HEK293 (cell line): ENCODE measurements around the gene CLDN7.

Experiments used
- CTCF ChIA-PET: fragments of 350-600 bp; formaldehyde crosslinking; extraction: SDS; loops from one replicate; lab custom pipeline; 2021; ENCODE audit warnings: antibody characterized with exemption; lab: Yijun Ruan, JAX
- POLR2A ChIA-PET: fragments of 300-600 bp; formaldehyde crosslinking; extraction: SDS; loops from one replicate; lab custom pipeline; 2020; ENCODE audit warnings: antibody characterized with exemption, inconsistent platforms; lab: Yijun Ruan, JAX
- H3K27ac ChIP-seq: fragments of 200-500 bp; sonication (Bioruptor generic); 2 replicates; pipeline ENCODE4 v1.5.1; 2014; ENCODE audit warnings: low read depth, low read length, control low read depth, inconsistent platforms; ENCODE audit errors: extremely low read depth
- H3K36me3 ChIP-seq, 2 experiments: fragments of 200-500 bp in 1 of 2; sonication (Bioruptor generic) in 1 of 2; 1 replicate in 1 of 2; 2 replicates in 1 of 2; pipeline ENCODE4 v1.5.1; 2014 to 2017; ENCODE audit warnings: inconsistent platforms in 2 of 2, low read length in 2 of 2; ENCODE audit not compliant: control insufficient read depth in 2 of 2, insufficient read depth in 1 of 2
- H3K4me1 ChIP-seq: fragments of 200-500 bp; sonication (Bioruptor generic); 2 replicates; pipeline ENCODE4 v1.5.1; 2014; ENCODE audit warnings: mild to moderate bottlenecking, low read length, inconsistent platforms; ENCODE audit not compliant: control insufficient read depth, insufficient read depth
- H3K4me3 ChIP-seq: 2 replicates; pipeline ENCODE4 v1.5.1; 2011; ENCODE audit warnings: low read depth, mild to moderate bottlenecking, control low read depth, low read length, moderate library complexity
- H3K9me3 ChIP-seq: fragments of 200-500 bp; sonication (Bioruptor generic); 2 replicates; pipeline ENCODE4 v1.5.1; 2014; ENCODE audit warnings: low read depth, low read length, inconsistent platforms; ENCODE audit not compliant: control insufficient read depth, insufficient read depth
- IKZF3 ChIP-seq: fragments of 450-650 bp; IDR thresholded peaks from 2 replicates; pipeline ENCODE4 v1.5.0; 2018; ENCODE audit warnings: missing biosample characterization, mild to moderate bottlenecking, missing genetic modification characterization, moderate library complexity
- SP2 ChIP-seq: fragments of 450-650 bp; formaldehyde crosslinking; IDR thresholded peaks from 2 replicates; pipeline ENCODE4 v1.5.1; 2016; ENCODE audit warnings: missing biosample characterization, missing genetic modification characterization
- ZBTB17 ChIP-seq: fragments of 450-650 bp; formaldehyde crosslinking; IDR thresholded peaks from 2 replicates; pipeline ENCODE4 v1.5.1; 2016; ENCODE audit warnings: missing biosample characterization, missing genetic modification characterization
- ZNF18 ChIP-seq: fragments of 450-650 bp; formaldehyde crosslinking; IDR thresholded peaks from 2 replicates; pipeline ENCODE4 v1.5.1; 2016; ENCODE audit warnings: missing biosample characterization, missing genetic modification characterization
- ZNF214 ChIP-seq: fragments of 450-650 bp; formaldehyde crosslinking; IDR thresholded peaks from 2 replicates; pipeline ENCODE4 v1.5.1; 2017; ENCODE audit warnings: missing biosample characterization, mild to moderate bottlenecking, missing genetic modification characterization, borderline replicate concordance
- ZNF223 ChIP-seq: fragments of 450-650 bp; formaldehyde crosslinking; IDR thresholded peaks from 2 replicates; pipeline ENCODE4 v1.5.1; 2016; ENCODE audit warnings: missing biosample characterization, missing genetic modification characterization
- ZNF341 ChIP-seq: fragments of 450-650 bp; formaldehyde crosslinking; IDR thresholded peaks from 2 replicates; pipeline ENCODE4; 2016; ENCODE audit warnings: low read depth, missing biosample characterization, missing genetic modification characterization
- ZNF354C ChIP-seq: fragments of 450-650 bp; formaldehyde crosslinking; IDR thresholded peaks from 2 replicates; pipeline ENCODE4 v1.5.1; 2016; ENCODE audit warnings: missing biosample characterization, missing genetic modification characterization, low read depth, borderline replicate concordance
- ZNF394 ChIP-seq: fragments of 450-650 bp; formaldehyde crosslinking; IDR thresholded peaks from 2 replicates; pipeline ENCODE4 v1.5.1; 2016; ENCODE audit warnings: missing biosample characterization, missing genetic modification characterization, mild to moderate bottlenecking, moderate library complexity, borderline replicate concordance
- ZNF530 ChIP-seq: fragments of 450-650 bp; formaldehyde crosslinking; IDR thresholded peaks from 2 replicates; pipeline ENCODE4 v1.5.1; 2016; ENCODE audit warnings: low read depth, missing biosample characterization, missing genetic modification characterization
- ZNF571 ChIP-seq: fragments of 450-650 bp; formaldehyde crosslinking; IDR thresholded peaks from 2 replicates; pipeline ENCODE4 v1.5.0; 2017; ENCODE audit warnings: missing biosample characterization, missing genetic modification characterization
- ZNF768 ChIP-seq: fragments of 450-650 bp; formaldehyde crosslinking; IDR thresholded peaks from 2 replicates; pipeline ENCODE4 v1.5.1; 2018; ENCODE audit warnings: missing biosample characterization, mild to moderate bottlenecking, missing genetic modification characterization
- TF ChIP-seq, protein P1 (sequence below): fragments of 450-650 bp; formaldehyde crosslinking; IDR thresholded peaks from 2 replicates; pipeline ENCODE4 v1.5.1; 2016; ENCODE audit warnings: missing biosample characterization, missing genetic modification characterization
- TF ChIP-seq, protein P2 (sequence below): fragments of 450-650 bp; formaldehyde crosslinking; IDR thresholded peaks from 2 replicates; pipeline ENCODE4 v1.5.1; 2016; ENCODE audit warnings: missing biosample characterization, missing genetic modification characterization
- TF ChIP-seq, protein P3 (sequence below): fragments of 450-650 bp; formaldehyde crosslinking; IDR thresholded peaks from 2 replicates; pipeline ENCODE4 v1.5.1; 2017; ENCODE audit warnings: missing biosample characterization, missing genetic modification characterization
- TF ChIP-seq, protein P4 (sequence below): fragments of 450-650 bp; formaldehyde crosslinking; IDR thresholded peaks from 2 replicates; pipeline ENCODE4 v1.5.1; 2016; ENCODE audit warnings: missing biosample characterization, missing genetic modification characterization, borderline replicate concordance
- TF ChIP-seq, protein P5 (sequence below): fragments of 450-650 bp; formaldehyde crosslinking; IDR thresholded peaks from 2 replicates; pipeline ENCODE4 v1.5.1; 2017; ENCODE audit warnings: missing biosample characterization, missing genetic modification characterization

CLDN7 gene

DNA sequence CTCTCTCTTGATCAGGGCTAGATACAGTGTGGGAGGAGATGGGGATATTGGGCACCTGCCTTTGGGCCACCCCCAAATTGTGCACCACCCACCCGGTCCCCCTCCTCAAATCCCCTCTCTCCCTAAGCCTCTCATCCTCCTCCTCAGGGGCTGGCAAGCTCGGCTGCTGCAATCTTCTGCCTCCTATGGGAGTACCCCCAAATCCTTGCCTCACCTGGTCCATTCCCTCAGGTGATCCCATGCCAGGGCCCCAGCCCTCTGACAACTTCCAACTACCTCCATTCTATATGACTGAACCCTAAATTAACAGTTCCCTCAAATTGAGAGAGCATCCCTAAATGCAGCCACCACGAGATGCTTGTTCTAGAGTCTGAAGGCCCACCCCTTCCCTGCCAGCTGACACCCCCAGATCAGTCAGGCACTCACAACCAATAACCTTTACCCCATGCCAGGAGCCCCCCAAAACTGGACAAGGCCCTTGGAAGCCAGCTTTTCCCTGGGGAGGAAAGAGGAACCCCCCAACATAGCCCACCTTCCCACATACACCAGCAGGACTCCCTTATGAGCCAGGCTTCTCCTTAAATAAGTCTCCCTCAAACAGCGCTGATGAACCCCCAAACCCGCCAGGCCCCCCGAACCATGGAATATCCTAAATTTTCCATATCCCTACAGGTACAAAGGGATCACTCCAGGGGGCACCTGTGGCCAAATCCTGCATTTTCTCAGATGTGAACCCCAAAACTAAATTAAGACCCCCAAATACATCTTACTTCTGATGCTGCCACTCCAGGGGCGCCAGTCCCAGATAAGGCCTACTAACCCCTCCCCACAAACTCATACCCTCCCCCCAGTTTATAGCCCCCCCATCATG, 45.8 kb downstream of the CLDN7 start (continued):
- TF ChIP-seq ZNF214 (tag by site-specific recombination) = no peak
- TF ChIP-seq, protein P1, sequence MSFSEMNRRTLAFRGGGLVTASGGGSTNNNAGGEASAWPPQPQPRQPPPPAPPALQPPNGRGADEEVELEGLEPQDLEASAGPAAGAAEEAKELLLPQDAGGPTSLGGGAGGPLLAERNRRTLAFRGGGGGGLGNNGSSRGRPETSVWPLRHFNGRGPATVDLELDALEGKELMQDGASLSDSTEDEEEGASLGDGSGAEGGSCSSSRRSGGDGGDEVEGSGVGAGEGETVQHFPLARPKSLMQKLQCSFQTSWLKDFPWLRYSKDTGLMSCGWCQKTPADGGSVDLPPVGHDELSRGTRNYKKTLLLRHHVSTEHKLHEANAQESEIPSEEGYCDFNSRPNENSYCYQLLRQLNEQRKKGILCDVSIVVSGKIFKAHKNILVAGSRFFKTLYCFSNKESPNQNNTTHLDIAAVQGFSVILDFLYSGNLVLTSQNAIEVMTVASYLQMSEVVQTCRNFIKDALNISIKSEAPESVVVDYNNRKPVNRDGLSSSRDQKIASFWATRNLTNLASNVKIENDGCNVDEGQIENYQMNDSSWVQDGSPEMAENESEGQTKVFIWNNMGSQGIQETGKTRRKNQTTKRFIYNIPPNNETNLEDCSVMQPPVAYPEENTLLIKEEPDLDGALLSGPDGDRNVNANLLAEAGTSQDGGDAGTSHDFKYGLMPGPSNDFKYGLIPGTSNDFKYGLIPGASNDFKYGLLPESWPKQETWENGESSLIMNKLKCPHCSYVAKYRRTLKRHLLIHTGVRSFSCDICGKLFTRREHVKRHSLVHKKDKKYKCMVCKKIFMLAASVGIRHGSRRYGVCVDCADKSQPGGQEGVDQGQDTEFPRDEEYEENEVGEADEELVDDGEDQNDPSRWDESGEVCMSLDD (tag by site-specific recombination) = peak; percentile 98
- TF ChIP-seq, protein P2, sequence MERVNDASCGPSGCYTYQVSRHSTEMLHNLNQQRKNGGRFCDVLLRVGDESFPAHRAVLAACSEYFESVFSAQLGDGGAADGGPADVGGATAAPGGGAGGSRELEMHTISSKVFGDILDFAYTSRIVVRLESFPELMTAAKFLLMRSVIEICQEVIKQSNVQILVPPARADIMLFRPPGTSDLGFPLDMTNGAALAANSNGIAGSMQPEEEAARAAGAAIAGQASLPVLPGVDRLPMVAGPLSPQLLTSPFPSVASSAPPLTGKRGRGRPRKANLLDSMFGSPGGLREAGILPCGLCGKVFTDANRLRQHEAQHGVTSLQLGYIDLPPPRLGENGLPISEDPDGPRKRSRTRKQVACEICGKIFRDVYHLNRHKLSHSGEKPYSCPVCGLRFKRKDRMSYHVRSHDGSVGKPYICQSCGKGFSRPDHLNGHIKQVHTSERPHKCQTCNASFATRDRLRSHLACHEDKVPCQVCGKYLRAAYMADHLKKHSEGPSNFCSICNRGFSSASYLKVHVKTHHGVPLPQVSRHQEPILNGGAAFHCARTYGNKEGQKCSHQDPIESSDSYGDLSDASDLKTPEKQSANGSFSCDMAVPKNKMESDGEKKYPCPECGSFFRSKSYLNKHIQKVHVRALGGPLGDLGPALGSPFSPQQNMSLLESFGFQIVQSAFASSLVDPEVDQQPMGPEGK (tag by site-specific recombination) = peak; percentile 62; the same call in 1 of the 2 replicates

GRCh38 chr17:7215652-7216180, 46.6 kb downstream of the CLDN7 start:
- Histone ChIP-seq H3K4me1 (peaks cover 11% of the 10 kb centered on the region), H3K4me3 (no peak overlapping the region), H3K36me3 (no peaks in the 10 kb centered on the region), H3K27ac (no peak overlapping the region), H3K9me3 (no peaks in the 10 kb centered on the region)
- CTCF ChIA-PET = interaction anchor here (1.2 kb wide), 1 partner anchor 170 kb away, joined by 9 read pairs; no protein-coding TSS in a partner anchor
- POLR2A ChIA-PET = interaction anchor here (0.8 to 2.7 kb wide), 5 partner anchors 7 to 114 kb away, joined by 3 to 10 read pairs (median 4); partner anchors contain the start of genes GABARAP and PHF23
- TF ChIP-seq IKZF3 = peak; percentile 51
- peak; percentile 40; the same call in 1 of the 2 replicates for TF ChIP-seq ZBTB17
- no peak for TF ChIP-seq ZNF768 (tag by site-specific recombination)
- TF ChIP-seq ZNF354C = no peak
- TF ChIP-seq, protein P3, sequence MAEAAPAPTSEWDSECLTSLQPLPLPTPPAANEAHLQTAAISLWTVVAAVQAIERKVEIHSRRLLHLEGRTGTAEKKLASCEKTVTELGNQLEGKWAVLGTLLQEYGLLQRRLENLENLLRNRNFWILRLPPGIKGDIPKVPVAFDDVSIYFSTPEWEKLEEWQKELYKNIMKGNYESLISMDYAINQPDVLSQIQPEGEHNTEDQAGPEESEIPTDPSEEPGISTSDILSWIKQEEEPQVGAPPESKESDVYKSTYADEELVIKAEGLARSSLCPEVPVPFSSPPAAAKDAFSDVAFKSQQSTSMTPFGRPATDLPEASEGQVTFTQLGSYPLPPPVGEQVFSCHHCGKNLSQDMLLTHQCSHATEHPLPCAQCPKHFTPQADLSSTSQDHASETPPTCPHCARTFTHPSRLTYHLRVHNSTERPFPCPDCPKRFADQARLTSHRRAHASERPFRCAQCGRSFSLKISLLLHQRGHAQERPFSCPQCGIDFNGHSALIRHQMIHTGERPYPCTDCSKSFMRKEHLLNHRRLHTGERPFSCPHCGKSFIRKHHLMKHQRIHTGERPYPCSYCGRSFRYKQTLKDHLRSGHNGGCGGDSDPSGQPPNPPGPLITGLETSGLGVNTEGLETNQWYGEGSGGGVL (tag by site-specific recombination) = peak; percentile 53; the same call in 1 of the 2 replicates
- TF ChIP-seq, protein P4, sequence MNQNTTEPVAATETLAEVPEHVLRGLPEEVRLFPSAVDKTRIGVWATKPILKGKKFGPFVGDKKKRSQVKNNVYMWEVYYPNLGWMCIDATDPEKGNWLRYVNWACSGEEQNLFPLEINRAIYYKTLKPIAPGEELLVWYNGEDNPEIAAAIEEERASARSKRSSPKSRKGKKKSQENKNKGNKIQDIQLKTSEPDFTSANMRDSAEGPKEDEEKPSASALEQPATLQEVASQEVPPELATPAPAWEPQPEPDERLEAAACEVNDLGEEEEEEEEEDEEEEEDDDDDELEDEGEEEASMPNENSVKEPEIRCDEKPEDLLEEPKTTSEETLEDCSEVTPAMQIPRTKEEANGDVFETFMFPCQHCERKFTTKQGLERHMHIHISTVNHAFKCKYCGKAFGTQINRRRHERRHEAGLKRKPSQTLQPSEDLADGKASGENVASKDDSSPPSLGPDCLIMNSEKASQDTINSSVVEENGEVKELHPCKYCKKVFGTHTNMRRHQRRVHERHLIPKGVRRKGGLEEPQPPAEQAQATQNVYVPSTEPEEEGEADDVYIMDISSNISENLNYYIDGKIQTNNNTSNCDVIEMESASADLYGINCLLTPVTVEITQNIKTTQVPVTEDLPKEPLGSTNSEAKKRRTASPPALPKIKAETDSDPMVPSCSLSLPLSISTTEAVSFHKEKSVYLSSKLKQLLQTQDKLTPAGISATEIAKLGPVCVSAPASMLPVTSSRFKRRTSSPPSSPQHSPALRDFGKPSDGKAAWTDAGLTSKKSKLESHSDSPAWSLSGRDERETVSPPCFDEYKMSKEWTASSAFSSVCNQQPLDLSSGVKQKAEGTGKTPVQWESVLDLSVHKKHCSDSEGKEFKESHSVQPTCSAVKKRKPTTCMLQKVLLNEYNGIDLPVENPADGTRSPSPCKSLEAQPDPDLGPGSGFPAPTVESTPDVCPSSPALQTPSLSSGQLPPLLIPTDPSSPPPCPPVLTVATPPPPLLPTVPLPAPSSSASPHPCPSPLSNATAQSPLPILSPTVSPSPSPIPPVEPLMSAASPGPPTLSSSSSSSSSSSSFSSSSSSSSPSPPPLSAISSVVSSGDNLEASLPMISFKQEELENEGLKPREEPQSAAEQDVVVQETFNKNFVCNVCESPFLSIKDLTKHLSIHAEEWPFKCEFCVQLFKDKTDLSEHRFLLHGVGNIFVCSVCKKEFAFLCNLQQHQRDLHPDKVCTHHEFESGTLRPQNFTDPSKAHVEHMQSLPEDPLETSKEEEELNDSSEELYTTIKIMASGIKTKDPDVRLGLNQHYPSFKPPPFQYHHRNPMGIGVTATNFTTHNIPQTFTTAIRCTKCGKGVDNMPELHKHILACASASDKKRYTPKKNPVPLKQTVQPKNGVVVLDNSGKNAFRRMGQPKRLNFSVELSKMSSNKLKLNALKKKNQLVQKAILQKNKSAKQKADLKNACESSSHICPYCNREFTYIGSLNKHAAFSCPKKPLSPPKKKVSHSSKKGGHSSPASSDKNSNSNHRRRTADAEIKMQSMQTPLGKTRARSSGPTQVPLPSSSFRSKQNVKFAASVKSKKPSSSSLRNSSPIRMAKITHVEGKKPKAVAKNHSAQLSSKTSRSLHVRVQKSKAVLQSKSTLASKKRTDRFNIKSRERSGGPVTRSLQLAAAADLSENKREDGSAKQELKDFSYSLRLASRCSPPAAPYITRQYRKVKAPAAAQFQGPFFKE (tag by site-specific recombination) = no peak
- no peak for TF ChIP-seq ZNF394 (tag by site-specific recombination)
- TF ChIP-seq ZNF18 (tag by site-specific recombination) = peak; percentile 23; the same call in 1 of the 2 replicates
- TF ChIP-seq ZNF223 = no peak
- TF ChIP-seq ZNF341 = no peak
- TF ChIP-seq, protein P5, sequence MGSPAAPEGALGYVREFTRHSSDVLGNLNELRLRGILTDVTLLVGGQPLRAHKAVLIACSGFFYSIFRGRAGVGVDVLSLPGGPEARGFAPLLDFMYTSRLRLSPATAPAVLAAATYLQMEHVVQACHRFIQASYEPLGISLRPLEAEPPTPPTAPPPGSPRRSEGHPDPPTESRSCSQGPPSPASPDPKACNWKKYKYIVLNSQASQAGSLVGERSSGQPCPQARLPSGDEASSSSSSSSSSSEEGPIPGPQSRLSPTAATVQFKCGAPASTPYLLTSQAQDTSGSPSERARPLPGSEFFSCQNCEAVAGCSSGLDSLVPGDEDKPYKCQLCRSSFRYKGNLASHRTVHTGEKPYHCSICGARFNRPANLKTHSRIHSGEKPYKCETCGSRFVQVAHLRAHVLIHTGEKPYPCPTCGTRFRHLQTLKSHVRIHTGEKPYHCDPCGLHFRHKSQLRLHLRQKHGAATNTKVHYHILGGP = no peak
- TF ChIP-seq ZNF530 (tag by site-specific recombination) = no peak
- TF ChIP-seq SP2 (tag by site-specific recombination) = peak; percentile 21; the same call in 1 of the 2 replicates
- no peak for TF ChIP-seq ZNF571 (tag by site-specific recombination)
